Measurements from ENCODE around the gene KDM5C. TPM values are rescaled to one million over a fixed set of nuclear protein-coding genes. Genes with fewer than 3 reads are reported as not detected.

The KDM5C gene
- total RNA-seq, 1 experiment from 2014 or later, result 142 TPM

- Histone ChIP-seq H3K4me3 (no peak overlapping the region), H3K9me2 (ENCODE audit: insufficient read depth) (no peaks in the 10 kb centered on the region), H2AFZ (no peak overlapping the region), H3K4me1 (replicated peaks; ENCODE audit: insufficient read depth) (no peaks in the 10 kb centered on the region), H3K9me3 (ENCODE audit: insufficient read depth, low read depth) (no peaks in the 10 kb centered on the region), H3K79me2 (ENCODE audit: low read depth) (no peaks in the 10 kb centered on the region), H3F3A (ENCODE audit: insufficient read depth, low read depth) (no peaks in the 10 kb centered on the region), H3K27me3 (ENCODE audit: insufficient read depth, low read depth) (no peaks in the 10 kb centered on the region), H3K36me3 (ENCODE audit: low read depth) (no peaks in the 10 kb centered on the region), H3K4me2 (no peak overlapping the region), H3K27ac (no peak overlapping the region), H4K20me1 (ENCODE audit: insufficient read depth) (no peaks in the 10 kb centered on the region)
- ChIA-PET POLR2A (ENCODE audit: unreplicated experiment) (no interaction called here), CTCF (no interaction called here)
- DNase-seq, result no peak
- intact Hi-C loops (cut with micrococcal nuclease; ENCODE audit: unreplicated experiment), result no loop called here
- no peak for TF ChIP-seq CTCF (conservative IDR thresholded peaks at IDR 0.05)
- TF ChIP-seq EZH2 (IDR thresholded peaks at IDR 0.05; ENCODE audit: low read depth), result no peak
- BruUV-seq (replicated peaks), result no TSS peak
Measured at GRCh38 chrX:53159184-53159583, 65.8 kb downstream of the KDM5C start.

GRCh38 chrX:53156207-53156596, 68.8 kb downstream of the KDM5C start:
- Histone ChIP-seq H3K4me3 (no peak overlapping the region), H3K4me1 (replicated peaks; ENCODE audit: insufficient read depth) (no peaks in the 10 kb centered on the region), H3K27me3 (ENCODE audit: insufficient read depth, low read depth) (no peaks in the 10 kb centered on the region), H3F3A (ENCODE audit: insufficient read depth, low read depth) (no peaks in the 10 kb centered on the region), H3K9me3 (ENCODE audit: insufficient read depth, low read depth) (no peaks in the 10 kb centered on the region), H3K27ac (no peak overlapping the region), H3K79me2 (ENCODE audit: low read depth) (no peaks in the 10 kb centered on the region), H4K20me1 (ENCODE audit: insufficient read depth) (no peaks in the 10 kb centered on the region), H3K36me3 (ENCODE audit: low read depth) (no peaks in the 10 kb centered on the region), H3K9me2 (ENCODE audit: insufficient read depth) (no peaks in the 10 kb centered on the region), H3K4me2 (no peak overlapping the region), H2AFZ (no peak overlapping the region)
- POLR2A ChIA-PET (ENCODE audit: unreplicated experiment), result no interaction called here
- DNase-seq, result no peak
- TF ChIP-seq CTCF (conservative IDR thresholded peaks at IDR 0.05), result no peak
- TF ChIP-seq EZH2 (IDR thresholded peaks at IDR 0.05; ENCODE audit: low read depth), result no peak
- intact Hi-C loops (cut with micrococcal nuclease; ENCODE audit: unreplicated experiment), result no loop called here
- no TSS peak for BruUV-seq (replicated peaks)
- CTCF ChIA-PET, result no interaction called here

- no peak overlapping the region for H2AFZ ChIP-seq
- no peaks in the 10 kb centered on the region for H3K27me3 ChIP-seq (ENCODE audit: insufficient read depth, low read depth)
- no peak overlapping the region for H3K4me3 ChIP-seq
- H3F3A ChIP-seq (ENCODE audit: insufficient read depth, low read depth), result no peaks in the 10 kb centered on the region
- TF ChIP-seq EZH2 (IDR thresholded peaks at IDR 0.05; ENCODE audit: low read depth) (no peak), CTCF (conservative IDR thresholded peaks at IDR 0.05) (no peak)
- DNase-seq, result no peak
- ChIA-PET POLR2A (ENCODE audit: unreplicated experiment) (no interaction called here), CTCF (no interaction called here)
- H3K36me3 ChIP-seq (ENCODE audit: low read depth), result no peaks in the 10 kb centered on the region
- no peaks in the 10 kb centered on the region for H4K20me1 ChIP-seq (ENCODE audit: insufficient read depth)
- no peaks in the 10 kb centered on the region for H3K4me1 ChIP-seq (replicated peaks; ENCODE audit: insufficient read depth)
- no peaks in the 10 kb centered on the region for H3K9me3 ChIP-seq (ENCODE audit: insufficient read depth, low read depth)
- H3K9me2 ChIP-seq (ENCODE audit: insufficient read depth), result no peaks in the 10 kb centered on the region
- H3K79me2 ChIP-seq (ENCODE audit: low read depth), result no peaks in the 10 kb centered on the region
- H3K27ac ChIP-seq, result no peak overlapping the region
- no TSS peak for BruUV-seq (replicated peaks)
- intact Hi-C loops (cut with micrococcal nuclease; ENCODE audit: unreplicated experiment), result no loop called here
- H3K4me2 ChIP-seq, result no peak overlapping the region
Measured at GRCh38 chrX:53155512-53156206, 69.3 kb downstream of the KDM5C start.
